H9 (cell line): ENCODE measurements around the gene LARGE1. TPM values are rescaled to one million over a fixed set of nuclear protein-coding genes. Genes with fewer than 3 reads are reported as not detected.

Experiments used
- DNase-seq: peaks from one replicate; pipeline ENCODE4 v3.0.0-alpha.2; 2017
- H2AFZ ChIP-seq: one replicate; pipeline ENCODE4 v1.6.1; 2013; ENCODE audit warnings: mild to moderate bottlenecking, low read length, control low read depth, moderate library complexity
- H2AK5ac ChIP-seq: 2 replicates; pipeline ENCODE4 v1.6.1; 2013; ENCODE audit warnings: low read length, control low read depth, mixed read lengths; ENCODE audit not compliant: insufficient read length
- H2BK120ac ChIP-seq: one replicate; pipeline ENCODE4 v1.6.1; 2013; ENCODE audit warnings: low read depth, mild to moderate bottlenecking, low read length, control low read depth, inconsistent platforms; ENCODE audit not compliant: poor library complexity, severe bottlenecking
- H2BK12ac ChIP-seq: 2 replicates; pipeline ENCODE4 v1.6.1; 2013; ENCODE audit warnings: low read length, control low read depth, mixed read lengths, low read depth; ENCODE audit not compliant: insufficient read length
- H2BK15ac ChIP-seq: 2 replicates; pipeline ENCODE4 v1.6.1; 2013; ENCODE audit warnings: low read depth, low read length, control low read depth
- H2BK20ac ChIP-seq: one replicate; pipeline ENCODE4 v1.6.1; 2013; ENCODE audit warnings: low read depth, mild to moderate bottlenecking, low read length, control low read depth, inconsistent platforms; ENCODE audit not compliant: poor library complexity, severe bottlenecking
- H2BK5ac ChIP-seq: 2 replicates; pipeline ENCODE4 v1.6.1; 2013; ENCODE audit warnings: low read length, control low read depth, mixed read lengths; ENCODE audit not compliant: insufficient read length
- H3K14ac ChIP-seq: 2 replicates; pipeline ENCODE4 v1.6.1; 2013; ENCODE audit warnings: low read length, control low read depth; ENCODE audit not compliant: insufficient read depth
- H3K18ac ChIP-seq: 2 replicates; pipeline ENCODE4 v1.6.1; 2013; ENCODE audit warnings: low read depth, mild to moderate bottlenecking, mixed read lengths, low read length, control low read depth; ENCODE audit not compliant: insufficient read length
- H3K23ac ChIP-seq: 2 replicates; pipeline ENCODE4 v1.6.1; 2013; ENCODE audit warnings: low read length, control low read depth, mixed read lengths, low read depth; ENCODE audit not compliant: insufficient read length
- H3K23me2 ChIP-seq: 2 replicates; pipeline ENCODE4 v1.6.1; 2013; ENCODE audit warnings: low read depth, mild to moderate bottlenecking, mixed read lengths, low read length, control low read depth; ENCODE audit not compliant: insufficient read length, poor library complexity, severe bottlenecking
- H3K27ac ChIP-seq: 2 replicates; pipeline ENCODE4 v1.5.1; 2013; ENCODE audit warnings: low read length, control low read depth, mixed read lengths, low read depth; ENCODE audit not compliant: insufficient read length
- H3K27me3 ChIP-seq: 2 replicates; pipeline ENCODE4 v1.6.1; 2013; ENCODE audit warnings: low read length, control low read depth, inconsistent platforms; ENCODE audit not compliant: insufficient read depth
- H3K4ac ChIP-seq: 2 replicates; pipeline ENCODE4 v1.6.1; 2013; ENCODE audit warnings: low read depth, mild to moderate bottlenecking, control low read depth, inconsistent platforms, low read length, moderate library complexity
- H3K4me1 ChIP-seq: 2 replicates; pipeline ENCODE4 v1.6.1; 2013; ENCODE audit warnings: low read length, control low read depth, inconsistent platforms; ENCODE audit not compliant: insufficient read depth
- H3K4me2 ChIP-seq: 2 replicates; pipeline ENCODE4 v1.6.1; 2013; ENCODE audit warnings: low read length, control low read depth, mixed read lengths; ENCODE audit not compliant: insufficient read length, insufficient read depth
- H3K56ac ChIP-seq: 2 replicates; pipeline ENCODE4 v1.6.1; 2013; ENCODE audit warnings: low read depth, mild to moderate bottlenecking, mixed read lengths, low read length, control low read depth; ENCODE audit not compliant: insufficient read length
- H3K79me1 ChIP-seq: 2 replicates; pipeline ENCODE4 v1.6.1; 2013; ENCODE audit warnings: low read depth, mild to moderate bottlenecking, moderate library complexity, low read length, control low read depth, inconsistent platforms; ENCODE audit not compliant: insufficient read depth, poor library complexity, severe bottlenecking
- H3K79me2 ChIP-seq: 2 replicates; pipeline ENCODE4 v1.6.1; 2013; ENCODE audit warnings: low read length, control low read depth, inconsistent platforms; ENCODE audit not compliant: insufficient read depth
- H3K9ac ChIP-seq: 2 replicates; pipeline ENCODE4 v1.6.1; 2013; ENCODE audit warnings: low read length, control low read depth, mixed read lengths; ENCODE audit not compliant: insufficient read length; ENCODE audit errors: extremely low read depth
- H3K9me3 ChIP-seq: one replicate; pipeline ENCODE4 v1.6.1; 2013; ENCODE audit warnings: low read depth, low read length, inconsistent platforms; ENCODE audit not compliant: control insufficient read depth
- H3T11ph ChIP-seq: one replicate; pipeline ENCODE4 v1.6.1; 2013; ENCODE audit warnings: mild to moderate bottlenecking, low read length, control low read depth, inconsistent platforms
- H4K20me1 ChIP-seq: one replicate; pipeline ENCODE4 v1.6.1; 2013; ENCODE audit not compliant: control insufficient read depth, insufficient read length, insufficient read depth
- H4K5ac ChIP-seq: 2 replicates; pipeline ENCODE4 v1.6.1; 2013; ENCODE audit warnings: low read depth, mild to moderate bottlenecking, mixed read lengths, low read length, control low read depth; ENCODE audit not compliant: insufficient read length
- H4K8ac ChIP-seq: replicated peaks from 2 replicates; pipeline ENCODE4 v1.6.1; 2013; ENCODE audit warnings: low read length, control low read depth, mixed read lengths, low read depth; ENCODE audit not compliant: insufficient read length
- H4K91ac ChIP-seq: 2 replicates; pipeline ENCODE4 v1.6.1; 2013; ENCODE audit warnings: low read depth, mild to moderate bottlenecking, moderate library complexity, mixed read lengths, low read length, control low read depth; ENCODE audit not compliant: insufficient read length
- H3K27ac Mint-ChIP-seq, 3 experiments: 2 replicates in 2 of 3; 3 replicates in 1 of 3; pipeline ENCODE4 v1.8.0; 2020 to 2021; ENCODE audit warnings: mixed read lengths in 3 of 3, mild to moderate bottlenecking in 1 of 3, moderate library complexity in 1 of 3
- H3K27me3 Mint-ChIP-seq: 2 replicates; pipeline ENCODE4 v1.8.0; 2021; ENCODE audit warnings: low read depth, mild to moderate bottlenecking, moderate library complexity, mixed read lengths
- H3K36me3 Mint-ChIP-seq, 3 experiments: 2 replicates in 2 of 3; 3 replicates in 1 of 3; pipeline ENCODE4 v1.8.0; 2020 to 2021; ENCODE audit warnings: low read depth in 3 of 3, mixed read lengths in 3 of 3; ENCODE audit not compliant: insufficient read depth in 1 of 3
- H3K4me1 Mint-ChIP-seq, 2 experiments: 2 replicates each; pipeline ENCODE4 v1.8.0; 2020; ENCODE audit warnings: mixed read lengths in 2 of 2
- H3K4me3 Mint-ChIP-seq, 2 experiments: 2 replicates in 1 of 2; 3 replicates in 1 of 2; pipeline ENCODE4 v1.8.0; 2020 to 2021; ENCODE audit warnings: mild to moderate bottlenecking in 2 of 2, mixed read lengths in 2 of 2, moderate library complexity in 1 of 2
- H3K9me3 Mint-ChIP-seq, 2 experiments: 2 replicates in 1 of 2; 3 replicates in 1 of 2; pipeline ENCODE4 v1.8.0; 2020; ENCODE audit warnings: mild to moderate bottlenecking in 2 of 2, mixed read lengths in 2 of 2, moderate library complexity in 1 of 2
- total RNA-seq: library from RNA; stranded (reverse); gene quantifications from 2 replicates; pipeline ENCODE4 v1.2.1, GENCODE V29; 2021
- TF ChIP-seq, protein P1 (sequence below): fragments of 200-600 bp; sonication (generic); conservative IDR thresholded peaks from 3 replicates; pipeline ENCODE4 v1.8.0; 2021; ENCODE audit warnings: antibody characterized with exemption, mild to moderate bottlenecking

LARGE1 gene
- total RNA-seq, 1 experiment from 2014 or later, result 43.5 TPM

DNA sequence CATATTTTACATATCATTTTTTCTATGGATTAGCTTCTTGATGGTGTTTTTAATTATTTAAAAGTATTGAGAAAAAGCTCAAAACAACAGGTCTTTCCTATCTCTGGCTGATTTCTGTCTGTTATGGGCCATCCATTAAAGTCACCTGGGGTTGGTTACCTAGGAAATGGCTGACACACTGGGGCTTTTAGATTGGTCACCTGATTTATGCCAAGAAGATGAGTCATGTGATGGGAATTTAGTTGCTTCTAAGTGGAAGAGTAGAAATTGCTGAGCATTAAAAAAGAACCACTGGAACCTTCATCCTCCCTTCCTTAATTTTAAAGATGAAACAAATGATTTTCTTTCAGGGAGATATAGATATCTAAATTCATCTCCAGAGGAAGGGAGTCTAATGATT, 48.8 kb upstream of the LARGE1 start:
- Histone ChIP-seq H2BK20ac (no peak overlapping the region), H2BK120ac (no peak overlapping the region)

More for the DNA sequence above, 48.8 kb upstream of the LARGE1 start:
- no peak overlapping the region for H3T11ph ChIP-seq
- H2BK12ac ChIP-seq, result no peak overlapping the region
- H3K9ac ChIP-seq, result no peak overlapping the region
- H2BK15ac ChIP-seq, result no peak overlapping the region
- H3K36me3 Mint-ChIP-seq, result no peaks in the 10 kb centered on the region
- H3K27me3 ChIP-seq, result no peaks in the 10 kb centered on the region
- no peak overlapping the region for H3K23ac ChIP-seq
- TF ChIP-seq, protein P1, sequence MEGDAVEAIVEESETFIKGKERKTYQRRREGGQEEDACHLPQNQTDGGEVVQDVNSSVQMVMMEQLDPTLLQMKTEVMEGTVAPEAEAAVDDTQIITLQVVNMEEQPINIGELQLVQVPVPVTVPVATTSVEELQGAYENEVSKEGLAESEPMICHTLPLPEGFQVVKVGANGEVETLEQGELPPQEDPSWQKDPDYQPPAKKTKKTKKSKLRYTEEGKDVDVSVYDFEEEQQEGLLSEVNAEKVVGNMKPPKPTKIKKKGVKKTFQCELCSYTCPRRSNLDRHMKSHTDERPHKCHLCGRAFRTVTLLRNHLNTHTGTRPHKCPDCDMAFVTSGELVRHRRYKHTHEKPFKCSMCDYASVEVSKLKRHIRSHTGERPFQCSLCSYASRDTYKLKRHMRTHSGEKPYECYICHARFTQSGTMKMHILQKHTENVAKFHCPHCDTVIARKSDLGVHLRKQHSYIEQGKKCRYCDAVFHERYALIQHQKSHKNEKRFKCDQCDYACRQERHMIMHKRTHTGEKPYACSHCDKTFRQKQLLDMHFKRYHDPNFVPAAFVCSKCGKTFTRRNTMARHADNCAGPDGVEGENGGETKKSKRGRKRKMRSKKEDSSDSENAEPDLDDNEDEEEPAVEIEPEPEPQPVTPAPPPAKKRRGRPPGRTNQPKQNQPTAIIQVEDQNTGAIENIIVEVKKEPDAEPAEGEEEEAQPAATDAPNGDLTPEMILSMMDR, result no peak
- H3K4me2 ChIP-seq, result no peak overlapping the region
- no peaks in the 10 kb centered on the region for H3K4me1 ChIP-seq
- H3K9me3 Mint-ChIP-seq, result no peaks in the 10 kb centered on the region
- H3K56ac ChIP-seq, result no peak overlapping the region
- no peak overlapping the region for H3K14ac ChIP-seq
- H3K27me3 Mint-ChIP-seq, result peaks cover 13% of the 10 kb centered on the region
- no peak overlapping the region for H2AK5ac ChIP-seq
- H3K27ac Mint-ChIP-seq, result no peak overlapping the region
- no peak overlapping the region for H3K27ac ChIP-seq
- H3K4me3 Mint-ChIP-seq, result no peak overlapping the region
- H3K79me1 ChIP-seq, result no peaks in the 10 kb centered on the region
- peaks cover 13 to 14% of the 10 kb centered on the region in 2 experiments for H3K4me1 Mint-ChIP-seq
- no peak overlapping the region for H4K91ac ChIP-seq
- H4K20me1 ChIP-seq, result no peaks in the 10 kb centered on the region
- no peaks in the 10 kb centered on the region for H3K23me2 ChIP-seq
- no peak overlapping the region for H3K4ac ChIP-seq
- no peak overlapping the region for H2BK5ac ChIP-seq
- no peak overlapping the region for H2AFZ ChIP-seq
- no peak overlapping the region for H4K5ac ChIP-seq
- H4K8ac ChIP-seq, result no peak overlapping the region
- no peak overlapping the region for H3K18ac ChIP-seq
- no peak for DNase-seq
- no peaks in the 10 kb centered on the region for H3K79me2 ChIP-seq
- H3K9me3 ChIP-seq, result no peaks in the 10 kb centered on the region
